Upper lobe of right lung (tissue), 1 donor: ENCODE measurements around the gene MCM9. TPM values are rescaled to one million over a fixed set of nuclear protein-coding genes. Genes with fewer than 3 reads are reported as not detected.
"Not testable (repeated sequence)": the region's sequence is repeated elsewhere in the genome, so short reads cannot be mapped to it uniquely, and the experiment has no call there.

ENCODE experiments used
- ATAC-seq: fragments of 200-7000 bp; cut with Tn5 transposase; one replicate; pipeline ENCODE4 v1.9.1; 2020; ENCODE audit warnings: mild to moderate bottlenecking, moderate library complexity
- DNase-seq: peaks from one replicate; pipeline ENCODE4 v3.0.0-alpha.2; 2020
- H3K27ac ChIP-seq: fragments of 200-600 bp; one replicate; pipeline ENCODE4 v1.8.0; 2022
- H3K27me3 ChIP-seq: fragments of 200-600 bp; one replicate; pipeline ENCODE4 v1.8.0; 2022; ENCODE audit warnings: mild to moderate bottlenecking
- H3K36me3 ChIP-seq: fragments of 200-600 bp; one replicate; pipeline ENCODE4 v1.8.0; 2022
- H3K4me1 ChIP-seq: fragments of 200-600 bp; one replicate; pipeline ENCODE4 v1.8.0; 2022
- H3K4me3 ChIP-seq: fragments of 200-600 bp; one replicate; pipeline ENCODE4 v1.8.0; 2022; ENCODE audit warnings: mild to moderate bottlenecking
- H3K9me3 ChIP-seq: fragments of 200-600 bp; one replicate; pipeline ENCODE4 v1.8.0; 2022
- CTCF ChIP-seq: fragments of 200-600 bp; IDR thresholded peaks from one replicate; pipeline ENCODE4 v1.8.0; 2022; ENCODE audit warnings: antibody characterized with exemption
- intact Hi-C: fragments of 100-400 bp; cut with DNase I; formaldehyde crosslinking; loops from one replicate; pipeline ENCODE4 v1.11.0; 2022
- total RNA-seq: library from RNA; stranded (reverse); fragmentation: NEBNext Ultra II Directional; extraction: Animal tissue kit (Norgen Biotek cat#: 25700); gene quantifications from one replicate; pipeline ENCODE4 v1.2.1, GENCODE V29; 2021
- donor health status: DM: no; HTN: yes; CAD: no; lungs with severe emphysema.

Gene MCM9
- total RNA-seq, 1 donor from 2014 or later: 19.5 TPM

DNA sequence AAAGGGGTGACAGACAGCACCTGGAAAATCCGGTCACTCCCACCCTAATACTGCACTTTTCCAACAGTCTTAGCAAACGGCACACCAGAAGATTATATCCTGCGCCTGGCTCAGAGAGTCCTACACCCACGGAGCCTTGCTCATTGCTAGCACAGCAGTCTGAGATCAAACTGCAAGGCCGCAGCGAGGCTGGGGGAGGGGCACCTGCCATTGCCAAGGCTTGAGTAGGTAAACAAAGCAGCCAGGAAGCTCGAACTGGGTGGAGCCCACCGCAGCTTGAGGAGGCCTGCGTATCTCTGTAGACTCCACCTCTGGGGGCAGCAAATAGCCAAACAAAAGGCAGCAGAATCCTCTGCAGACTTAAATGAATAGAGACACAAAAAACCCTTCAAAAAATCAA lies 138.4 kb downstream of the MCM9 start:
- peak; percentile 72 for DNase-seq
- H3K4me1 ChIP-seq, intact Hi-C loops, ATAC-seq, H3K27ac ChIP-seq, H3K9me3 ChIP-seq, H3K27me3 ChIP-seq, H3K4me3 ChIP-seq, H3K36me3 ChIP-seq: not testable (repeated sequence)
- TF ChIP-seq CTCF: peak; percentile 7

GRCh38 chr6:118791499-118791898 lies 143.5 kb downstream of the MCM9 start:
- DNase-seq (no peak), ATAC-seq (no peak)
- H3K4me3 ChIP-seq: no peak overlapping the region
- no peak overlapping the region for H3K27ac ChIP-seq
- no peaks in the 10 kb centered on the region for H3K27me3 ChIP-seq
- no peak for TF ChIP-seq CTCF
- H3K4me1 ChIP-seq: no peaks in the 10 kb centered on the region
- no peaks in the 10 kb centered on the region for H3K9me3 ChIP-seq
- no peaks in the 10 kb centered on the region for H3K36me3 ChIP-seq
- intact Hi-C loops: no loop called here

DNA sequence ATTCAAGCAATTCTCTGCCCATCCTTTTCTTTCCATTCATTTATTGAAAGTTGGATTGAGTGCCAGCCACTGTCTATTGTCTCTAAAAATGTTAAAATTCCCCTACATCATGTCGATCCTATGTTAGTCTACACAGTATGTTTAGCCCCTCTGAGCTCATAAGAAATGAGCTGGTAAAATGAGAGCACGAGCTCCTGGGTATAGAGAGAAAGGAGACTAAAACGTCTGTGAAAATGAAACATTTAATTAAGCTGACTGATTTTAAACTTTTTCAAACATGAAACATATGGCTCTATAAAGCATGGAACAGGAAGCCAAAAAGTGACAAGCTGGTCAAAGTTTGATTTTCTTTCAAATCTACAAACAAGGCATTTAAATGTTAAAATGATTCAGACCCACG lies 145.0 kb downstream of the MCM9 start:
- ATAC-seq: no peak
- intact Hi-C loops: no loop called here
- no peaks in the 10 kb centered on the region for H3K27me3 ChIP-seq

GRCh38 chr6:118789419-118789818 lies 145.5 kb downstream of the MCM9 start:
- intact Hi-C loops: no loop called here
- ATAC-seq: no peak

More for the DNA sequence above, 145.0 kb downstream of the MCM9 start:
- TF ChIP-seq CTCF: no peak
- H3K4me3 ChIP-seq: no peak overlapping the region
- H3K9me3 ChIP-seq: no peaks in the 10 kb centered on the region
- H3K36me3 ChIP-seq: no peaks in the 10 kb centered on the region
- no peaks in the 10 kb centered on the region for H3K4me1 ChIP-seq
- DNase-seq: no peak
- H3K27ac ChIP-seq: no peak overlapping the region

DNA sequence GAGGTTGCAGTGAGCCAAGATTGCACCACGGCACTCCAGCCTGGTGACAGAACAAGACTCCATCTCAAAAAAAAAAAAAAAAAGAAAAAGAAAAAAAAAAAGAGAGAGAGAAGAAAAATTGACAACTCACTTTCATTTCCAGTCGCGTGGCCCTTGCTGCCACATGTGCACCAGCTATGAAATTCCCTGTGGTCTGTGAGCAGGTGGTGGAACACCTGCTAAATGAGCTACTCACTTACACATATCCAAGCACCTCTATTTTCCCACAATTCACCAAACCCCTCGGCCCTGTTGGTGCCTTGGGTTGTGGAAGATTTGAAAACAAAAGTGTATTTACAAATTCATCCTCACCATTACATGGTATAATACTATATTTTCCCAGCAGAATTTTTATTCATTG lies 146.3 kb downstream of the MCM9 start:
- Histone ChIP-seq H3K4me3 (no peak overlapping the region), H3K9me3 (no peaks in the 10 kb centered on the region), H3K27ac (no peak overlapping the region), H3K4me1 (peaks cover 10% of the 10 kb centered on the region), H3K36me3 (no peaks in the 10 kb centered on the region), H3K27me3 (no peaks in the 10 kb centered on the region)
- DNase-seq: no peak
- no peak for TF ChIP-seq CTCF
- intact Hi-C loops: no loop called here
- no peak for ATAC-seq

More at GRCh38 chr6:118789419-118789818, 145.5 kb downstream of the MCM9 start:
- TF ChIP-seq CTCF: no peak
- DNase-seq: no peak
- Histone ChIP-seq H3K36me3 (no peaks in the 10 kb centered on the region), H3K4me3 (no peak overlapping the region), H3K4me1 (peaks cover 5% of the 10 kb centered on the region), H3K27ac (no peak overlapping the region), H3K9me3 (no peaks in the 10 kb centered on the region), H3K27me3 (no peaks in the 10 kb centered on the region)
